ENCODE measurements around the gene ZBTB7C.

Gene ZBTB7C

DNA sequence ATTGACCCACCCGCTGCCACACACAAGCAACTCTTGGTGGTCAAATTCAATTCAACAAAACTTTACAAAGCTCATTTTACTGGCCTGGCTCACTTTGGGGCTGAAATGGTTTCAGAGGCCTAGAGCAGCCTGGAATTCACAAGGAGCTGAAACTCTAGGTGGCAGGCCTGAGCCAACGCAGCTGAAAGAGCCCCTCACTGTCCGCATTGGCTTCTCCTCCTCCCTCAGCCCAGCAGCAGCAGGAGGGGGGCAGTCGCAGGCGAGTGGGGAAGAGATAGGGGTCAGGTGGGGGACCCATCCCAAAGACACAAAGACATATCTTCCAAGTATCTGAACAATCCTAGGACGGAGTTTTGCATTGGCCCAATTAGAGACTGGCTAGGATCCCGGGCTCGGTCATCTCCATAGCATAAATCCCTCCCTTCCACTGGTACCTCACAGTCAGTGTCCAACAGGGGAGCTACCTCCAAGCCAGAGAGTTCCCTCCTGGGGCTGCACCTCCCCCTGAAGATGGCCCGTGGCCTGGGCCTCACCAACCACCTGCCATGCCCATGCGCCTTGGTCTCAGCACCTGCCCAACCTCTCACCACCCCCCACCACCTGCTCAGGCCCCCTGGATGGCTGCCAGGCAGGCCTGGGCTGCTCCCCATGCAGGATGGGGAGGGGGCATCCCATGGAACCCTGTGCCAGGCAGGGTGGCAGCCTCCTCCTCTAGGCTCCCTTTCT lies 113.4 kb downstream of the ZBTB7C start:
- no peak overlapping the region for H3K27ac ChIP-seq
- TF ChIP-seq ZFX (IDR thresholded peaks at IDR 0.05) = no peak
- TF ChIP-seq, protein P1, sequence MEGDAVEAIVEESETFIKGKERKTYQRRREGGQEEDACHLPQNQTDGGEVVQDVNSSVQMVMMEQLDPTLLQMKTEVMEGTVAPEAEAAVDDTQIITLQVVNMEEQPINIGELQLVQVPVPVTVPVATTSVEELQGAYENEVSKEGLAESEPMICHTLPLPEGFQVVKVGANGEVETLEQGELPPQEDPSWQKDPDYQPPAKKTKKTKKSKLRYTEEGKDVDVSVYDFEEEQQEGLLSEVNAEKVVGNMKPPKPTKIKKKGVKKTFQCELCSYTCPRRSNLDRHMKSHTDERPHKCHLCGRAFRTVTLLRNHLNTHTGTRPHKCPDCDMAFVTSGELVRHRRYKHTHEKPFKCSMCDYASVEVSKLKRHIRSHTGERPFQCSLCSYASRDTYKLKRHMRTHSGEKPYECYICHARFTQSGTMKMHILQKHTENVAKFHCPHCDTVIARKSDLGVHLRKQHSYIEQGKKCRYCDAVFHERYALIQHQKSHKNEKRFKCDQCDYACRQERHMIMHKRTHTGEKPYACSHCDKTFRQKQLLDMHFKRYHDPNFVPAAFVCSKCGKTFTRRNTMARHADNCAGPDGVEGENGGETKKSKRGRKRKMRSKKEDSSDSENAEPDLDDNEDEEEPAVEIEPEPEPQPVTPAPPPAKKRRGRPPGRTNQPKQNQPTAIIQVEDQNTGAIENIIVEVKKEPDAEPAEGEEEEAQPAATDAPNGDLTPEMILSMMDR (conservative IDR thresholded peaks at IDR 0.05) = no peak

DNA sequence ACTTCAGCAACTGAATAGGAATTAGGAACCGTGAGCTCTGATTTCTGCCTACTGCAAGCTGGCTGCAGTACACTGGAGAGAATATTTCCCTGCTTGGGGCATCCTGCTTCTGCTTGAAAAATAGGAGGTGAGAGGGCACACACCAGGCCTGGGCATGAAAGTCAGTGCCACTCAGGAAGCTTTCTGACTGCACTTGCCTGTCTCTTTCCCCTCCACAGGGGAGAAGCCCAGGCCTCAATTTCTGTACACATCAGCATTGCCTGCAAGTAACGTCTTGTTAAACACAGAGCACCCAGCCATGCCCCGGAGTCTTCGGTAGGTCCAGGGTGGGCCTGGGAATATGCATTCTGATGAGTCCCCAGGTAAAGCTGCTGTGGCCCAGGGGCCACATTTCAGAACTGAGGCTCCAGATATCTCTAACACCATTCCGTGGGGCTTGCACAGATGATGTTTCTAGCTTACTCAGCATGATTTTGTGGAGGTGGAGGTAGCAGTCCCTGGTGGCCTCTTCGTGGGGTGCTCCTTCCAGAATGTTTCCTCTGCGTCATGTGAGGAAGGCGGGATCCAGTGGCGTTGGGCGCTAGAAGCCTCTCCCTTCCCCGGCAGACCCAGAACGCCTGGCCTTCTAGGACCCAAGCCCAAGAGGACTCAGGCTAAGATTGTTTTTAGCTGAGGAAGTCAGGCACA lies 114.1 kb downstream of the ZBTB7C start:
- H3K27ac ChIP-seq = no peak overlapping the region
- TF ChIP-seq, protein P1 (conservative IDR thresholded peaks at IDR 0.05) = no peak

DNA sequence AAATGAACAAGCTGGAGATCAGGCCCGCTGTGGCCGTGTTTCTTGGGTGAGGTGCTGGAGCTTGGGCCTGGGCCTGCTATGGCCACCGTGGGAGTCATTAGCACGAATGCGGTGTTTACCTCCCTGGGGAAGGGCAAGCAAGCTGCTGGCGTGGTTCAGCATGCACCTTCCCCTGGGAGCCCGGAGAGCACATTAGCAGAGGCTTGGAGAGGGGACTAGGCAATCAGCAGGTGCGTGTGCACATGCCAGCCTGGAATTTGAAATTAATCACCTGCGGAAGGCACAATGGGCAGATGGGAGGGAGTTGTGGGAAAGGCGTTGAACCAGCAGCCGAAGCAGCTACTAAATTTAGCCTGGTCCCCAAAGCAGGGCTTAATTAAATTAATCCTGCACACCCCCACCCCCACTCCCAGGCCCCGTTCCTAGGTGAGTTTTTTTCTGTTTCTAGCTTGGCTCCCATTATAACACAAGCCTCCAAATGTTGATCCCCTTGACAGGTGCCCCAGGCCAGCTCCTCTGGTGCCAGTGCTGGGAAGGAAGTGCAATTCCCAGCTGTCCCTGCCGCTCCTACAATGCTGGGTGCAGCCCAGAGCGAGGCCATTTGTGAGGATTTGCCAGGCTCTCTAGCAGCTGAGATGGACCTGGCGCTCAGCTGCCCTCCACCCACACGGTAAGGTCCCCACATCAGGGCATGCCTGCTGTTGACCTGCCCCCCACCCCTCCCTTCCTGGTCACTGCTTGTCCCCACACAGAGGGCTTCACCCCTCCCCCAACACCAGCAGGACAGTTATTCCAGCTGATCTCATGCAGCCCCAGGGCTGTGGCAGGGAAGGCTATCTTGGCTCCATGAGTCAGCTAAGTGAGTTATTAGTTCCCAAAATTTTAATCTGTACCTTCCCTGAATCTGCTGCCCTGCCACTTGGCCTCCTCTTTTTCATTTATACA lies 115.0 kb downstream of the ZBTB7C start:
- TF ChIP-seq ZFX (IDR thresholded peaks at IDR 0.05) = no peak
- TF ChIP-seq, protein P1 (conservative IDR thresholded peaks at IDR 0.05) = no peak
- H3K27ac ChIP-seq = no peak overlapping the region

DNA sequence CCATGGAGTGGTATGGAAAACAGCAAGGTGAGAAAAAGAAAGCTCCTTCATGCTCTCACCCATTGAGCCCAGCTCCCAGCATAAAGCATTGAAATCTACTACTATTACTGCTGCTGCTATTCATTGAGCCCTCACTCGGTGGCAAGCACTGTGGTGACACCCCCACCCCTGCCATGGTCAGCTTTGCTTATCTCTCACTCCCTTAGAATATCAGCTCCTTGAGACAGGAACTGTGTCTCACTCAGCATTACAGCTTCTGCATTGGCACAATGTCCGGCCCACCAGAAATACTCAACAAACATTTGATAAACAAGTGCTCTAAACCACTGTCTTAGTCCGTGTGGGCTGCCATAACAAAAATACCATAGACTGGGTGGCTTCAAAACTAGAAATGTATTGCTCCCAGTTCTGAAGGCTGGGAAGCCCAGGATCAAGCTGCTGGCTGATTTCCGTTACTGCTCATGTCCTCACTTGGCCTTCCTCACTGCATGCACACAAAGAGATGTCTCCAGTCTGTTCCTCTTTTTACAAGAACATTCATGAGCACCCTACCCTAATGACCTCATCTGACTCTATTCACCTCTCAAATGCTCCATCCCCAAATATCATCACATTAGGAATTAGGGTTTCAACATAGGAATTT lies 116.3 kb downstream of the ZBTB7C start:
- TF ChIP-seq ZFX (IDR thresholded peaks at IDR 0.05) = no peak
- TF ChIP-seq, protein P1 (conservative IDR thresholded peaks at IDR 0.05) = no peak
- no peak overlapping the region for H3K27ac ChIP-seq

DNA sequence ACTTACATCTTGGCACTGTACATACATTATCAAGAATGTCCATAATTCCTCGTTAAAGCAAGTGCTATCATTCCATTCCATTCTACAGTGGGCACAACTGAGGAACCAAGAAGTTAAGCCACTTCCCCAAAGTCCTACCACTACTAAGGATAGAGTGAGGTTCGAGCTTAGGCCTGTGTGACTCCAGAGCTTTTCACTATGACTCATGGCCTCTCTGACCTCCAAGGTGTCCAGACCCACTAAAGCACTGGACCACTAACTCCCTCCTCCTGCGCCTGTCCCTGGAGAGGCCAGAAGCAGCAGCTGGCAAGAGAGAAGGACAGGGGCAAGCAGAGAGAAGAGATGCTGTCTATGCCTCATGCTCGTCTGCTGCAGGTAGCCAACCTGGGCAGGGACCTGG lies 117.0 kb downstream of the ZBTB7C start:
- no peak overlapping the region for H3K27ac ChIP-seq
- TF ChIP-seq, protein P1 (conservative IDR thresholded peaks at IDR 0.05) = no peak
- no peak for TF ChIP-seq ZFX (IDR thresholded peaks at IDR 0.05)

DNA sequence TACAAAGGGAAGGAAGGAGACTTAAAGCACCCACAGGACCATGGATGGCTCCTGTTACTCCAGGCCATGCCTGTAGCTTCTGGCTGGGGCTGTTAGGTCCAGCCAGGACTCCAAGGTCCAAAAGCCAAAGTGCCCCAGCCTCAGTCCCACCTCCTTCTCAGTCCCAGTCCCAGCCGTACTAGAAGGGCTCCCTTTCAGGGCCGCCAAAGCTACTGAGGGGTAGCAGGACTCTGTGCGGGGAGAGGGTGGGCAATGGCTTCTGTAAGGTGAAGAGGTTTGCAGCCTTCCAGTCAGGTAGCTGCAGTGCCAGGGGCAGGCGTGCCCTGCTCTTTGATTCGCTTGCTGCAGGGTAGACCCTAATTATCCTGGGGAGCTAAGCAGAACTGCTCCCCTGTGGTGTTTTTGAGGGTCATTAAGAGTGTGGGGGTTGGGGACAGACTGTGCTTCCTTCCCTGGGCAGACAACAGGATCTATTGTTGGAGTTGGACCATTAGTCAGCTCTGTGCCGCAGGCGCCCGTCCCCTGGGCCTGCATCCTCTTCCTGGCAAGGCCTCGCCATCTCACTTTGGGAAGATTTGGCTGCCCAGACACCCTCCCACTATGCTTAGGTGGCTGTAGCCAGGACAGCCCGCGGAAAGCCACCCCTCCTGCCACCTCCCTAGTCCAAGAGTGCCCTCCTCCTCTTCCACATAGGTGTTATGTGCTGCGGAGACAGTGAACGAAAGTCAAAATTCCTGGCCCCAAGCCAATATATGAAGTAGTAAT lies 118.8 kb downstream of the ZBTB7C start:
- H3K27ac ChIP-seq = no peak overlapping the region
- TF ChIP-seq, protein P1 (conservative IDR thresholded peaks at IDR 0.05) = no peak
- no peak for TF ChIP-seq ZFX (IDR thresholded peaks at IDR 0.05)
